ENCODE measurements around the gene ATF1.

GRCh38 chr12:50828886-50829285, 65.0 kb downstream of the ATF1 start:
- no peak for TF ChIP-seq CTCF (IDR thresholded peaks at IDR 0.05)
- TF ChIP-seq POLR2A (IDR thresholded peaks at IDR 0.05) = no peak
